ENCODE measurements around the gene PPP3R2.
"Not testable (repeated sequence)": the region's sequence is repeated elsewhere in the genome, so short reads cannot be mapped to it uniquely, and the experiment has no call there.

PPP3R2 gene

DNA sequence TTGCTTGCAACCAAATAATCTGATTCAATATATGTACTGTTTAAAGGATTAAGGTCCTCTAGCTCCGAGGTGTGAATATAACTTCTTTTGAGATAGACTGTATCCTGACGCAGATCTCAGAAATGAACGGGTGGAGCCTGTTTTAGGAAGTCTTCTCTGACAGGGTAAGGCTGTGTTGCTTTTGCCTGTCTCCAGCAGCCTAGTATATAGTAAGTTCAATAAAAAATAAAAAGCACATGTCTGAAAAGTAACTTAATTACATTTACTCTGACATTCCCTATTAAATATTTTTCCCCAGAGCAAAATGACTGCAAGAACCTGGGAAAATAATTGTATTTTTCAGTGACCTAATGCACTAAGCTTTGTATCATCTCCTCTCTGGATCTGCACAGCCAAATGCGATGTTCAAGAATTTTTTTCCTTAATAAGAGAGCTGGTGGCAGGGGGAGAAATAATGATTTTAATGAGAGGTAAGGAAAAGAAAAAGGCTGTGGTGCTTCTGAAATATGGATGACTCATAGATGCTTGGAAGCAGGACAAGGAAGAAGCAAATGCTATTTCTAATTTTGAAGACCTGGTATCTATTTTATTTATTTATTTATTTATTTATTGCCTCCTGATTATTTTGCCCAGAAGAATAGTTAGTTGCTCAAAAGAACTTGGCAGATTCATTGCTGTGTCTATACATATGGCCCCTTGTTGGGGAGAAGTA is 7.3 kb downstream of the PPP3R2 start:
- no peak for DNase-seq

DNA sequence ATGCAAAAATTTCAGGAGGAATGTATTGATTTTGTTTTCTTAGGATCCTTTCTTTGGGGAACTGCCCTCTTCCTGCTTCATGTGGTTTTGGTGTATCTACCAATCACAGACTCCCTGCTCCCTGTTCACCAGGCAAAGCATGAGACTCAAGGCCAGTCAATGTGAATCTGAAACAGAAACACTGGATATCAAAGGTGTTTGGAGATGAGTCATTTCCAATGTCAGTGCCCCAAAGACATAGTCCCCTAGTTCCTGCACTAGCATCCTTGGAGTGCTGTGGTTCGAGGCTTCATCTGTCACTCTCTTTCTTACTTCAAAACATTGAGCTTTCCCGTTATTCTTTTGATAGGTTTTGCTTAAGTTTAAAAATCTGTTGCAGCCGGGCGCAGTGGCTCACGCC is 8.1 kb downstream of the PPP3R2 start:
- DNase-seq: no peak

DNA sequence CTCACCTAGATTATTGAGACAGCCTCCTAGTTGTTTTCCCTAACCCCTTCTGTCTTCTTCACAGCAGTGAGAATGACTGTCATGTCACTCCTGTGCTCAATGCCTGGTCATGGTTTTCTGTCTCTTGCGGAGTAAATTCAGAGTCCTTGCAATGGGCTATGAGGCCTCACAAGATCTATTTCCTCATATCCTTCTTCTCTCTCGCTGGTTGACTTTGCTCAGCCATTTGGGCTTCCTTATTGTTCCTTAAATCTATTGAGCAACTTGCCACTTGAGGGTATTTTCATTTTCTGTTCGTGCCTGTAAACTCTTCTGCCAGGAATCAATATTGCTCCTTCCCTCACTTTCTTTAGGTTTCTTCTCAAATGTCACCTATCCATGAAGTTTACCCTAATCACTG is 9.0 kb downstream of the PPP3R2 start:
- DNase-seq: no peak

DNA sequence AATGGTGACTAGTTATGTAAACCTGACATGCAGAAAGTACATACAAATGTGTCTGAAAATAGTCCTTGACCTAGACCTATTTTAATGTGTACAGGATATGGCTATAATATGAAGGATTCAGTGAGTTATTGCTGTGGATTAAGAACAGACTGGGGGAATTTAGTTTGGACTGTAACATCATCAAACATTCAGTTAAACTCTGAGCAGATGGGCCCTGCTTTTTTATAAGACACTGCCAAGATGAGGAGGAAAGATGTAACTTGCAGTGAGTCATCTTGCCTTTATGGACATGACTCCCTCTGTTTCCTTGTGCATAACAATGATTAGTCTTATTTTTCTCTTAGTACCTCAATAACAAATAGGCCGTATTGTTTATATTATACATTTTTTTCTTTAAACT is 12.2 kb downstream of the PPP3R2 start:
- no peak for DNase-seq

DNA sequence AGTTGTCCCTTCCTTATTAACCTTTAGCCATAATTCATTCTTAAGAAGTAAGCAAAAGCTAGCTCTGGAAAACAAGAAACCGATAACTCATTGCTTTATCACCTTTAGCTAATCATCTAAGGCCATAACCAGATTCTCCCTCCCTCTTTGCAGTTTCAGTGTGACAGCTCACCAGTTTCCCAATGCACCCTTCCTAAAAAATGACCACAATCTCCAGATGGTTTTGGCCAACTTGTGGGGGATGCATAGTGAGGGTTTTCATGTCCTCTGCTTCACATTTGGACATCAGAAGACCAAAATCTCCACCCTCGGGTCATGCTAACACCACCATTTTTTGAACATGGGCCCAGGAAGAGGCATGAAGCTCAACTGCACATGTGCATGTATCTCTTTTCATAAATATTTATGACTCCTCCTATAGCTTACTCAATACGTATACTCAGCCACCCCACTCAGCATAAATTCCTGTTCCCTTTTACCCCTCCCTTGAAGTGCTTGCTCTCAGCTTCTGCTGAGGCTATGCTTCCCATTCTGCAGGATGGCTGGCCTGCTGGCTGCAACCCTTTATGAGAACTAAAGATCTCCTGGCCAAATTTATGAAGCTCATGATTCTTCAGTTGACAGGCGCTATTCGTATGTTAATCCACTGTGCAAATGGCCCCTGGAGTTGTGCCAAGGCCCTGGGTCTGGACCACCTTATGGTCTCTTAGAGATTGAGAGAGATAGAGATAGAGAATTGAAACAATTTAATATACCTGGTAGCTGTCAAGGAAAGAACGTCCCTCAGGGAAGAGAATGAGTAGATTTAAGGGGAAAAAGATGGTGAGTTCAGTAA is 14.8 kb downstream of the PPP3R2 start:
- no peak for DNase-seq

DNA sequence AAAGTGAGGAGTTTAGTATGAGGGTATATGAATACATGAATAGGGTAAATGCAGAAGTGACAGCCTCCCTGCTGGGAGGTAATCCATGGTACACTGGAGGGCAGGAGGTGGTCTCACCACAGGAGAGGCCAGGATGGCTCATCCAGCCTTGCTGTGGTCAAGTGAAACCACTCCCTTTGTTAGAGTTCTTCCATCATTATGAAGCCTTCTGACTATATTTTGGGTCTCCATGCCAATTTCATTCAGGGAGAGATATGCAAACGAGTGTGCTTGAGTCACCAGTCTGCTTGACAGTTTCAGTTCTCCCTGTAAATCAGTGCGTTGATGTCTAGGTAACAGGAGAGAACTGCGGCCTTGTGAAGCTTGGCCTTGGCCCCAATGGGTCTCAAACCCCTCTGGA is 16.4 kb downstream of the PPP3R2 start:
- no peak for DNase-seq

DNA sequence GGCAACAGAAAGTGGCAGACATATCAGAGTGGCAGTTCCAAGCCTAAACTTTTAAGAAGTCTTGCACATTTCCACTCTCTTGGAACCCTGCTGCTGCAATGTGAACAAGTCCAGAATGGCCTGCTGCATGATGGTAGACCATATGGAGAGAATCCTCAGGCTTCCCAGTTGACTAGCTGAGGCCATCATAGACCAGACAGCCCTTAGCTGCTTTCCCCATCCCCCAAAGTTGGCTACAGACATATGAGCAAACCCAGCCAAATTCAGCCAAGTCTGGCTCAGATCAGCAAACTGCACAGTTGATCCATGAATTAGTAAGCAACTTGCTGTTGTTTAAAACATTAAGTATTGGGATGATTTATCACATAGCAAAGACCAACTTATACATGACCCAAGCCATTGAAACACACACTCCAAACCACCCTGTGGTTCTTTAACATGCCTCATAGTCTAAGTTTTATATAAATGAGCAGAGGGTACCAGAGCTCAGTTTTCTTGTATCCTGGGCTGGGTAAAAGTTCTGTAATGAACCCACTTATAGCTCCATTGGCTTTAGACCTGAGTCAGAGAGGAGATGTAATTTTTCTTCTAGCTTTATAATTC is 19.9 kb downstream of the PPP3R2 start:
- DNase-seq: no peak

DNA sequence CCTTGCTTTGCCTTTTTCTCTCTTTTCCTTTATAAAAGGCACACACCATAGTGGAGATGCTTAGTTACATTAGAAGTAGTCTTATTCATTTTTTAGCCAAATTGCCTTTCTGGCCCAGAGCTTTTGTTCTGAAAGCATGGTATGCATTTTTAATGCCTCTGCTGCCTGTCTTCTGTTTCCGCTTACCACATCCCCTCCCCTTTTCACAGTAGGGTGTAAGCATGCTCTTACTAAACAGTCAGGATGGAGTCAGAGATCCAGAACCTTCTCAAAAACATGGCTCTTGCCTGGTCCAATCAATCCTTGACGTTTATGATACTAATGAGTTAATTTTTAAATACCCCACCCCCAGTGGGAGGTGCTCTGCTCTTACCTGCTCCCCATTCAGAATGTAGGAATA is 22.5 kb downstream of the PPP3R2 start:
- DNase-seq: no peak

DNA sequence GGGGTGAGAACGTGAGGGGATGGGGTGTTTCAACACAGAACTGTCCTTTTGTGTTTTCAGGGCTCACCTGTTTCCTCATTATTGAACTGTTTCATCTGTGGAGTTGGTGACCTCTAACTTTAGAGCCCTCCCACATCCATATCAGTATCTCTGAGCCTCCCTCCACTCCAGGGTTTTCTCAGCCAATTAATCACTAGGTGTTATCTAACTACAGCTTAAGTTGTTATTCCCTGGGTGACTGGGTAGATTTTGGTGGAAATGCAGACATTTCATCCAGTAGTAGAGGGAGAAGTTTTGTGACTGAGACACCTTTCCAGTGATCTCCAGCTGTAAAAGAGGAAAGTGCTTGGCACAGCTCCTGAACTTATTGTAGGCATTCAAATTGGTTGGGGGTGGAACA is 23.7 kb downstream of the PPP3R2 start:
- DNase-seq: no peak

DNA sequence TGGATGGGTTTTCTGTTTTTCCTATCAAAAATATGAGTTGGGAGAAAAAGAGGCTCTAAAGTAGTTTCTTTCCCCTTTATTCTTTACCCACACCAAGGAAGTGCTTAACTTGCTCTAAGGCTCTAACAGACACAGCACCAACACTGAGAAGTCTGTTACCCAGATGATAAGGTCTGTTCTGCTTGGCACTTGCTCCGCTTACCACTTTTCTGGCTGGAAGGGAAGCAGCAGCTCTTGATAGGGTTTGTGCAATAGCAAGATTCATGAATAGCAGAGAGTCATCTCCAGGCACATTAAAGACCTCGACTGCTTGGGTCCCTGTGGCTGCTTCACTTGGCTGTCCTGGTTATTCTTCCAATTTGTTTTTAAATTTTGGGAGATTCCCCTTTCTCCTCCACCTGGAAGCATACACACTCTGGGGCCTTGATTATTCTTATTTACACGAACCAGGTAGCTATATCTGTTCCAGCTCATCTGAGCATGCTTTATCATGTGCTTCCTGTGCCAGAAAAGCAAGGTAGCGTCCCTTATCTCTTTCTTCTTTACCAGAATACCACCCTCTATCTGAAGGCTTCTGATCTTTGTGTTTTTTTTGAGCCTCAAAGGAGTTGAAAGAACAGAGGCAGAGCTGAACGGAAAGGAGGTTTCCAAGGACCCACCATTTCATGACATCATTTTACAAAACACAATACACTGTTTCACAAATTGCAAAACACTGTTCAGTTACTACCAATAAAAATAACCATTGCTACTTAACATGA is 24.8 kb downstream of the PPP3R2 start:
- DNase-seq: no peak

DNA sequence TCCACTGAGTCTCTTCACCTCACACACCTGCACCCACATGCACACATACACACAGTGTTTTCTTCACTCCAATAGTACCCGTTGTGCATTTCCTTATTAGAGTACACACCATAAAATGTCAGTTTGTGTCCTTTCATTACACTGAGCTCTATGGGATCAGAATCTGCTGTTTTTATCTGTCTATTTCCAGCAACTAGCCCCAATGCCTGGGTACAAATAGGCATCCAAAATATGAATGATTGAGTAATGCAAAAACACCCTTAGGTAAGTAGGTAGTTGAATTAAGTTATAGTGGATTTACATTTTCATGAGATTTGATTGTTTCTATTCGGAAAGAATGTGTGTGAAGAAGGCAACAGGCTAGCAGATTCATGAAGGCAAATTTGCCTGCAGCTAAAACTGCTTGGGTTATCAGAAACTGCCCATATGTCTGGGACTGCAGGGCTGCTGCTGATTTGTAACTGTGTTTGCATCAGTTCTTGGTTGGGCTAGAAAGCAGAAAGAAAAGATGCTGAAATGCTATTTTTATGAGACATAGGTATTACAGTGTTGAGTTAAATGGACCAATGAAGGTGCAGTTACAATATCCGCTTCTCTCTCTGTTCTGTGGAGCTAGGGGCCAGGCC is 26.9 kb downstream of the PPP3R2 start:
- DNase-seq: no peak

DNA sequence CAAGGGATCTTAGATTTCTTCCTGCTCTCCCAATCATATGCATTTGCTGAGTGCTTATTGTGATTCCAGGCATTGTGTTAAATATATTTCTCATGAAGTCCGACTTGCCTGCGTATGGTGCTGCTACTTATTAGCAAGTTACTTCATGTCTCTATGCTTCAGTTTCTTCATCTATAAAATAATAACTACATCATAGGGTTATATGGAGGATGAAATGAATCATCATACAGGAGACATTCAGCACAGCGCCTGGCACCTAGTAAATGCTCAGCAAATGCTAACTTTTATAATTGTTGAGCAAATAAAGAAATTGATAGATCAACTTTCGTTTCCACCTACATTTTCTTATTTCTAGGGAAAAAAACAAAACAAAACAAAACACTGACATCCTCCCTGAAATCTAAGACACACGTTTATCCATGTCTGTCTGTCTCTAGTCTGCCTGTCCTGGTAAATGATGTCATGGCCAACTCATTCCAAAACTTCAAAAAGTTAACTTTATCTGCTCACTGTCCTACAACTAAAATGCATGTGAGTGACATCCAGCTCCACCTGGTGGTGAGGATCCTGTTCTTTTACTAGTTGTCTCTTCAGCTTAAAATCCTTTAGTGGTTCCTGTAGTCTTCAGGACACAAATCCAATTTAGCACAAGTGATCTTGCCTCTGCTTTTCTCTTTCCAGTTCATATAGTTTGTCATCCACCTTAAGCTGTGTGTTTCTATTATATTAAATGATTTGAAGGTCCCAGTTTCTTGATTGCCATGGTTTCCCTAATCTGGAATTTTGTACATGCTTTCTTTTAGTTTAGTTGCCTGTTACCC is 27.7 kb downstream of the PPP3R2 start:
- DNase-seq: no peak

DNA sequence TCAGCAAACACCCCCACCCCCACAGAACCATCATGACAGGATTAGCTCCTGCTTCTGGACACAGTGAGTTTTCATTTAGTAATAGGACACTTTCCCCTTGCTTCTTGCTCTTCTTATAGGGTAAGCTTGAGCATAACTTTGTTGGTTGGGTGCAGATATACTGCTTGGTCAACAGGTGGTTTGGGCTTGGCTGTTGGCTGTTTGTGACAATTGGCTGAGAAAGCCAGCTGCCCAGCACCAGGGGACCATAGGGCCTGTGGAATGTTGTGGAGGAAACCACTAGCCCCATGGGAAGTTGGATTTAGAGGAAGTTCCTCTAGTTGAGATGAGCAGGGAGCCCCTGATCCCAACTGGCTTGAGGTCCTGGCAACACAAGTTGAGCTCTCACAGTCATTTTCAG is 30.5 kb downstream of the PPP3R2 start:
- no peak for DNase-seq

DNA sequence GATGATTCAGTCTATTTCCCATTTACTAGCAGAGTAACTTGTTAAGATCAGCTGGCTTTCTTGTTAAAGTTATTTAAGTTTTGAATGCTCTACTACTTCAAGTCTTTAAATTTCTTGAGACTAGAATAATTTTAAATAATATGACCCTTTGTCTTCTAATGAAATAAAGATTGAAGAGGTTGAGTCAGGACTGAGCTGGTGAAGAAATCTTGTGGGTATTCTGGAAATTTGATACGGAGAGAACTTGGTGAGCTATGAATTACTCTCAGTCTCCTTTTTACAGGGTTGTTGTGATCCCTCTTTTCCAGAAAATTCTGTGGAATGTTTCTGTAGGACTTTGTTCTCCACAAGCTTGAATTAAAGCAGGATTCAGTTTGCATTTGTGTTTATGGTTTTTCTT is 31.8 kb downstream of the PPP3R2 start:
- no peak for DNase-seq

DNA sequence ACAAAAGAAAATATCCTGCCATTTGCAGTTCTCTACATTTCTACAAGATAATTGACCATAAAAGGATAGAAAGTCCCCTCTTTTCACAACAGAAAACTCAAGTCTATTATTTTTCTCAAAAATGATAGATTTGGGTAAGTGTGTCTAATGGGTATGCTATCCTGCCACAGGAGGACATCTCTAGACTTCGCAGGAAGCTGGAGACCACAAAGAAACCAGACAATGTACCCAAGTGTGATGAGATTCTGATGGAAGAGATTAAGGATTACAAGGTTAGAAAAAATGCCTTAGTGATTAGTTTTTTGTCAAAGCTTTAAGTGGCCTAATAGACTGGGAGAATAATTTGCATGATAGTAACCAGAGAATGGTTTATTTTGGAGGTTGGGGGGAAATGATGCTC is 33.0 kb downstream of the PPP3R2 start:
- DNase-seq: no peak

DNA sequence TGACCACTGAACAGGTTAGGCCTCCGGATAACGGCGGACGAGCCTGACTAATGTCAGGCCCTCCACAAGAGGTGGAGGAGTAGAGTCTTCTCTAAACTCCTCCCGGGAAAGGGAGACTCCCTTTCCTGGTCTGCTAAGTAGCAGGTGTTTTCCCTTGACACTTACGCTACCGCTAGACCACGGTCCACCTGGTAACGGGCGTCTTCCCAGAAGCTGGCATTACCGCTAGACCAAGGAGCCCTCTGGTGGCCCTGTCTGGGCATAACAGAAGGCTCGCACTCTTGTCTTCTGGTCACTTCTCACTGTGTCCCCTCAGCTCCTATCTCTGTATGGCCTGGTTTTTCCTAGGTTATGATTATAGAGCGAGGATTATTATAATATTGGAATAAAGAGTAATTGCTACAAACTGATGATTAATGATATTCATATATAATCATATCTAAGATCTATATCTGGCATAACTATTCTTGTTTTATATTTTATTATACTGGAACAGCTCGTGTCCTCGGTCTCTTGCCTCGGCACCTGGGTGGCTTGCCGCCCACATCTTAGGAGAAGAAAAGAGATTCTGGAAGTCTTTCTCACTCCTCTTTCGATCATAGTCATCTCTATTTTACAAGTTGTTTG is 45.2 kb downstream of the PPP3R2 start:
- DNase-seq: not testable (repeated sequence)

DNA sequence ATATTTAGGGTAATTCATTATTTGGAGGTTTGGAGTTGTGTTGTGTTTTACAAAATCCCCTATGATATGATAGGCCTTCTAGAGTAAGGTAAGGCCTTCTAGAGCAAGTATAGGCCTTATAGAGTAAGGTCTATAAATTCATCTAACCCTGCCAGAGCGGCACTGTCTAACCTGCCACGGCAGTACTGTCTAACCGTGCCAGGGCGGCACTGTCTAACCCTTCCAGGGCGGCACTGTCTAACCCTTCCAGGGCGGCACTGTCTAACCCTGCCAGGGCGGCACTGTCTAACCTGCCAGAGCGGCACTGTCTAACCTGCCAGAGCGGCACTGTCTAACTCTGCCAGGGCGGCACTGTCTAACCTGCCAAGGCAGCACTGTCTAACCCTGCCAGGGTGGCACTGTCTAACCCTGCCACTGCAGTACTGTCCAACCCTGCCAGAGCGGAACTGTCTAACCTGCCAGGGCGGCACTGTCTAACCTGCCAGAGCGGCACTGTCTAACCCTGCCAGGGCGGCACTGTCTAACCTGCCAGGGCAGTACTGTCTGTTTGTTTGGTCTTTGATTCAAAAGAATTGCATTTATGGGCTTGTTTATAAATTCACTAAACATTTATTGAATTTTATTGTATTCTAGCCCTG is 51.6 kb downstream of the PPP3R2 start:
- DNase-seq: no peak
